ENCODE results near the gene PEX16. TPM values are rescaled to one million over a fixed set of nuclear protein-coding genes. Genes with fewer than 3 reads are reported as not detected.
A peak's percentile ranks its signal among the peaks of the same experiment; 100 is the strongest.

Gene PEX16
- total RNA-seq, 2 experiments from 2014 or later = 28.2 to 34.6 TPM

DNA sequence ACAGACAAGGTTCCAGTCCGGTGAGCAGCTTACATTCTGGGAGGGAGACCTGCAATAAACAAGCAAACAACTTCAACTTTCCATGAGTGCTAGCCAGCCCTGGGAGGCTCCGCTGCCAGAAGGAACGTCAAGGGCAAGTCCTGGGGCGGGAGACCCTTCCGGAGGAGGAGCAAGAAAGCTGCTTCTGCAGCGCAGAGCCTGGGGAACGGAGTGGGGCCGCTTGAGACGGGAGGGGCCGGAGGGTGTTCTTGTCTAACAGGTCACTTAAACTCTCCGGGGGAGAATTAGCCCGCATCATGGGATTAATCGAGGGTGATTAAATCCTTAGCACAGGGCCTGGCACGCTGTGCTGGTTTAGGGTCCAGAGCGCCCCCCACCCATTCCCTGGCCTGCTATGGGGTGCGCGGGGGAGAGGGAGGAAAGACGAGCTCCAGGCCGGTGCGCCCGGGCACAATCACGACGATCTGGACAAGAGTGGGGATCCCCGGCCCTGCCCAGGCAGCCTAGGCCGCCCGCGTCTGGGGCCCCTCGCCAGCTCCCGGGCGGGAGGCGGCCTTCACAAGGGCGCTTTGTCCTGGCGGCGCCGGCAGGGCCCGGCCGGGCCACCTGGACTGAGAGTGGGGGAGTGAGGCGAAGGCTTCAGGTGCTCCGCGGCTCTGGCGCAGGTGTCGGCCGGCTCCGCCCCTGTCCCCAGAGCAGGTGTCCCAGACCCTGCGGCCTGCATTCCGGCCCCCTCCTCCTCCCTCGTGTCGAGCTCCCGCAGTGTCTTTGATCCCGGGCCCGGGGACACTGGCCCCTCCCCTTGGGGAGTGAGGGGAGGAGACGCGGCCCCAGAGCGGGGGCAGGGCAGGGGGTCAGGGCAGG is 4.1 kb upstream of the PEX16 start:
- intact Hi-C loops (cut with micrococcal nuclease) = no loop called here
- peaks cover 11% of the 10 kb centered on the region for H3K27me3 Mint-ChIP-seq
- peaks cover 3% of the 10 kb centered on the region for H3K36me3 Mint-ChIP-seq
- no peaks in the 10 kb centered on the region for H3K9me3 Mint-ChIP-seq
- no peak for DNase-seq
- H3K4me1 Mint-ChIP-seq (ENCODE audit: low read depth) = peaks cover 21% of the 10 kb centered on the region
- ChIA-PET CTCF (interaction anchor here (0.7 to 1.2 kb wide), 3 partner anchors 8 to 43 kb away, joined by 3 read pairs; no protein-coding TSS in a partner anchor), POLR2A (no interaction called here)
- H3K27ac Mint-ChIP-seq = no peak overlapping the region
- H3K4me3 Mint-ChIP-seq = peak overlapping the region; percentile 49

DNA sequence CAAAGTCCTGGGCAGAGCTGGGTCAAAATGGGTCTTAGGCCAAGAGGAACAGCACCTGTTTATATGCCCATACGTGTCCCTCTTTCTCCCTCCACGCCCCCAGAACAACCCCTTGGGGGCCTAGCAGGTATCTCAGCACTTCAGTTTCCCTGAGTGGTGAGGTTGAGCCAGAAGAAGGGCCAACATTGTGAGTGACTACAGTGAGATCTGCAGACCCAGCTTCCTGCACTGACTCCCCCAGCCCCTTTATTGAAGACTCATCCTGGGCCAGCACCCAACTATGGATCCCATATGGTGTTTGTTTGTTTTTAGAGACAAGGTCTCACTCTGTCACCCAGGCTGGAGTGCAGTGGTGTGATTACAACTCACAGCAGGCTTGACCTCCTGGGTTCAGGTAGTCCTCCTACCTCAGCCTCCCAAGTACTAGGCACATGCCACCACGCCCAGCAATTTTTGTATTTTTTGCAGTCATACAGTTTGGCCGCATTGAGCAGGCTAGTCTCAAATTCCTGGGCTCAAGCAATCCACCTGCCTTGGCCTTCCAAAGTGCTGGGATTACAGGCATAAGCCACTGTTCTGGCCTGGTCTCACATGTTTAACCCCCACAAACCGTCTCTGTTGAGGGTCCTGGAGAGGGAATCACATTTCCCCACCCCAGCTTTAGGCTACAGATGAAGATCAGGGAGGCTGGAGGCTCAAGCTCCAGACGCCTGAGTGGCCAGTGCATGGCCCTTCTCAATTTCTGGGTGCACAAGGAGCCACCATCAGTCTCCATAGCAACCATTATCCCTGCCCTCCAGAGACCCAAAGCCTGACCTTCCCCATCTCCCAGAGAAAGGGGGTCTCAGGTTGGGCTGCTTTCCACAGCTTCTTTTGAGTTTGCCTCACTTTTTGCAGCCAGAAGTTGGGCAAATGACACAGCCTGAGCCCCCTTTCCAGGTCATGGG is 3.1 kb upstream of the PEX16 start:
- H3K9me3 Mint-ChIP-seq = no peaks in the 10 kb centered on the region
- intact Hi-C loops (cut with micrococcal nuclease) = no loop called here
- peaks cover 6% of the 10 kb centered on the region for H3K36me3 Mint-ChIP-seq
- CTCF ChIA-PET = interaction anchor here (1.1 to 1.2 kb wide), 2 partner anchors 9 to 44 kb away, joined by 3 read pairs; no protein-coding TSS in a partner anchor
- no peak overlapping the region for H3K27ac Mint-ChIP-seq
- H3K4me3 Mint-ChIP-seq = peak overlapping the region; percentile 49
- peaks cover 11% of the 10 kb centered on the region for H3K27me3 Mint-ChIP-seq
- H3K4me1 Mint-ChIP-seq (ENCODE audit: low read depth) = peaks cover 29% of the 10 kb centered on the region
- no peak for DNase-seq
- POLR2A ChIA-PET = no interaction called here

GRCh38 chr11:45919806-45920530 is 2.3 kb upstream of the PEX16 start:
- no peaks in the 10 kb centered on the region for H3K9me3 Mint-ChIP-seq
- intact Hi-C loops (cut with micrococcal nuclease) = loop anchor here (2.0 to 5.0 kb wide), 3 partner anchors 202 to 1353 kb away; partner anchors contain the start of genes CD82 and PHF21A
- H3K36me3 Mint-ChIP-seq = peaks cover 8% of the 10 kb centered on the region
- no peak for DNase-seq
- ChIA-PET CTCF (no interaction called here), POLR2A (no interaction called here)
- no peak overlapping the region for H3K4me3 Mint-ChIP-seq
- no peak overlapping the region for H3K27ac Mint-ChIP-seq
- peaks cover 11% of the 10 kb centered on the region for H3K27me3 Mint-ChIP-seq
- peaks cover 31% of the 10 kb centered on the region for H3K4me1 Mint-ChIP-seq (ENCODE audit: low read depth)

- Mint-ChIP-seq H3K27ac (peak overlapping the region; percentile 89), H3K4me3 (peak overlapping the region; percentile 96), H3K9me3 (no peaks in the 10 kb centered on the region), H3K36me3 (peaks cover 10% of the 10 kb centered on the region), H3K4me1 (ENCODE audit: low read depth) (peaks cover 29% of the 10 kb centered on the region), H3K27me3 (peaks cover 9% of the 10 kb centered on the region)
- ChIA-PET CTCF (interaction anchor here (0.6 to 1.1 kb wide), 3 partner anchors 59 to 147 kb away, joined by 3 to 4 read pairs (median 3); no protein-coding TSS in a partner anchor), POLR2A (interaction anchor here (2.2 kb wide), 1 partner anchor 8 kb away, joined by 7 read pairs; no protein-coding TSS in a partner anchor)
- intact Hi-C loops (cut with micrococcal nuclease) = loop anchor here (1.0 to 5.0 kb wide), 6 partner anchors 72 to 1352 kb away; partner anchors contain the start of genes ARHGAP1, CD82, CRY2 and PHF21A
- no peak for DNase-seq
Measured at GRCh38 chr11:45918962-45919675, 1.4 kb upstream of the PEX16 start.

GRCh38 chr11:45918331-45918941 is 759 bp upstream of the PEX16 start:
- DNase-seq = peak; percentile 83
- intact Hi-C loops (cut with micrococcal nuclease) = loop anchor here (1.0 to 5.0 kb wide), 6 partner anchors 71 to 1351 kb away; partner anchors contain the start of genes ARHGAP1, CD82, CRY2 and PHF21A
- Mint-ChIP-seq H3K9me3 (no peaks in the 10 kb centered on the region), H3K27me3 (peaks cover 6% of the 10 kb centered on the region), H3K4me3 (peak overlapping the region; percentile 96), H3K4me1 (ENCODE audit: low read depth) (peaks cover 28% of the 10 kb centered on the region), H3K36me3 (peaks cover 12% of the 10 kb centered on the region), H3K27ac (peak overlapping the region; percentile 96)
- CTCF ChIA-PET = interaction anchor here (0.6 to 2.2 kb wide), 7 partner anchors 59 to 320 kb away, joined by 3 to 7 read pairs (median 4); no protein-coding TSS in a partner anchor
- POLR2A ChIA-PET = interaction anchor here (0.7 to 2.2 kb wide), 6 partner anchors 9 to 320 kb away, joined by 3 to 7 read pairs (median 4); partner anchors contain the start of gene CRY2

- no peaks in the 10 kb centered on the region for H3K9me3 Mint-ChIP-seq
- peaks cover 26% of the 10 kb centered on the region for H3K4me1 Mint-ChIP-seq (ENCODE audit: low read depth)
- H3K36me3 Mint-ChIP-seq = peaks cover 12% of the 10 kb centered on the region
- H3K4me3 Mint-ChIP-seq = peak overlapping the region; percentile 96
- CTCF ChIA-PET = interaction anchor here (0.6 to 2.2 kb wide), 3 partner anchors 71 to 89 kb away, joined by 3 to 7 read pairs (median 6); no protein-coding TSS in a partner anchor
- intact Hi-C loops (cut with micrococcal nuclease) = loop anchor here (5.0 kb wide), 2 partner anchors 205 to 1350 kb away; partner anchors contain the start of genes CD82 and PHF21A
- POLR2A ChIA-PET = interaction anchor here (2.0 to 2.2 kb wide), 2 partner anchors 10 to 70 kb away, joined by 5 to 7 read pairs; partner anchors contain the start of gene CRY2
- peaks cover 3% of the 10 kb centered on the region for H3K27me3 Mint-ChIP-seq
- peak; percentile 42 for DNase-seq
- peak overlapping the region; percentile 96 for H3K27ac Mint-ChIP-seq
Measured at GRCh38 chr11:45917286-45917622, 423 bp downstream of the PEX16 start.

DNA sequence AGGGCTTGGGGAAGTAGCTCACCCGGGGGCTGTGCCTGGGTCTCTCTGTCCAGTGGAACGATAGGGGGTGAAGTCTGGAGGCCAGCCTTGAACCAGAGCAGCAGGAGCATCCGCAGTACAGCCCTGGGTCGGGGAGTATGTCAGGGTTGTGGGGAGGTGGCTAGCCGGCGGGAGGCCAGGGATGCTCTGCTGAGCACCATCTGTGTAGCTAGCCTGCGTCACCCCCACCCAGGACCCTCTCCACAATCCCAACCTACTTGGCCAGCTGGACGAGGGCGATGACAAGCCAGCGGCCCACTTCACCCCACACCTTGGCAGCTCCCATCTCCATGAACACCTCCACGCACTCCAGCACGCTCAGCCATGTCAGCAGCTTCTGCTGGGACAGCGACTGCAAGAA is 2.2 kb downstream of the PEX16 start:
- Mint-ChIP-seq H3K4me3 (no peak overlapping the region), H3K27me3 (no peaks in the 10 kb centered on the region), H3K9me3 (no peaks in the 10 kb centered on the region), H3K36me3 (peaks cover 20% of the 10 kb centered on the region), H3K4me1 (ENCODE audit: low read depth) (peaks cover 26% of the 10 kb centered on the region), H3K27ac (no peak overlapping the region)
- ChIA-PET CTCF (no interaction called here), POLR2A (no interaction called here)
- intact Hi-C loops (cut with micrococcal nuclease) = loop anchor here (5.0 kb wide), 2 partner anchors 207 to 1348 kb away; partner anchors contain the start of genes CD82 and PHF21A
- DNase-seq = no peak

GRCh38 chr11:45913942-45914635 is 3.6 kb downstream of the PEX16 start:
- Mint-ChIP-seq H3K36me3 (peaks cover 20% of the 10 kb centered on the region), H3K27me3 (no peaks in the 10 kb centered on the region), H3K27ac (no peak overlapping the region), H3K4me3 (no peak overlapping the region), H3K9me3 (no peaks in the 10 kb centered on the region), H3K4me1 (ENCODE audit: low read depth) (peaks cover 20% of the 10 kb centered on the region)
- ChIA-PET CTCF (no interaction called here), POLR2A (no interaction called here)
- no peak for DNase-seq
- intact Hi-C loops (cut with micrococcal nuclease) = no loop called here

DNA sequence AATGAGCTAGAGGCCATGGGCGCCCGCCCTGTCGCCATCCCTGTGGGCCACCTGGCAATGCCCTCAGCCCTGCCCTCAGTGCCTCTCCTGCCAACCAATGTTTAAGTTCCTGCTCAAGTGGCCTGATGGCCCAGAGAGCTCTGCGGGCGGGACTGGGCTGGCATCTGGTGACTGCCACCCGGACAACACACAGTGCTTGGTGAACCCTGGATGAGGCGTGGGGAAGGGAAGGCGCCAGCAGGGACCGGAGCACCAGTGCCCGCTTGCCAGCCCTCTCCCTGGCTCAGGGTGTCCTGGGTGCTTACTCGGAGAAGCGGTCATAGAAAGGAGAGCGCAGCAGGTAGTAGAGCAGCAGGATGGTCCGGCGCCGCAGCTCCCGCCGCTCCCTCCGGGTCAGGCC is 4.2 kb downstream of the PEX16 start:
- no peak for DNase-seq
- ChIA-PET CTCF (no interaction called here), POLR2A (no interaction called here)
- H3K4me1 Mint-ChIP-seq (ENCODE audit: low read depth) = peaks cover 15% of the 10 kb centered on the region
- H3K36me3 Mint-ChIP-seq = peaks cover 20% of the 10 kb centered on the region
- no peak overlapping the region for H3K27ac Mint-ChIP-seq
- no peaks in the 10 kb centered on the region for H3K27me3 Mint-ChIP-seq
- no peak overlapping the region for H3K4me3 Mint-ChIP-seq
- no peaks in the 10 kb centered on the region for H3K9me3 Mint-ChIP-seq
- intact Hi-C loops (cut with micrococcal nuclease) = no loop called here

- H3K27ac Mint-ChIP-seq = no peak overlapping the region
- H3K27me3 Mint-ChIP-seq = no peaks in the 10 kb centered on the region
- CTCF ChIA-PET = no interaction called here
- intact Hi-C loops (cut with micrococcal nuclease) = no loop called here
- H3K9me3 Mint-ChIP-seq = no peaks in the 10 kb centered on the region
- H3K36me3 Mint-ChIP-seq = peaks cover 13% of the 10 kb centered on the region
- H3K4me1 Mint-ChIP-seq (ENCODE audit: low read depth) = peaks cover 6% of the 10 kb centered on the region
- H3K4me3 Mint-ChIP-seq = no peak overlapping the region
- no peak for DNase-seq
- POLR2A ChIA-PET = no interaction called here
Measured at GRCh38 chr11:45910623-45911022, 7.1 kb downstream of the PEX16 start.
